Heart right ventricle (tissue), 16 donors: Measurements from ENCODE around the gene SPTAN1. TPM values are rescaled to one million over a fixed set of nuclear protein-coding genes. Genes with fewer than 3 reads are reported as not detected.

ENCODE experiments used
- ATAC-seq, 8 donors: fragments of 200-7000 bp; cut with Tn5 transposase; one replicate each; pipeline ENCODE4 v1.9.1; 2020; ENCODE audit warnings: mild to moderate bottlenecking in 8 of 8, moderate library complexity in 8 of 8, moderate number of reproducible peaks in 1 of 8
- DNase-seq, 2 donors: peaks; one replicate each; pipeline ENCODE4 v3.0.0-alpha.2; 2020
- H3K27ac ChIP-seq, 10 donors: fragments of 200-600 bp; sonication (generic) in 2 of 10; one replicate each; pipeline versions ENCODE4 v1.5.0 to v1.8.0; 2020 to 2022; ENCODE audit warnings: mild to moderate bottlenecking in 3 of 10
- H3K27me3 ChIP-seq, 7 donors: fragments of 200-600 bp; one replicate each; pipeline ENCODE4 v1.8.0; 2021 to 2022; ENCODE audit warnings: mild to moderate bottlenecking in 2 of 7
- H3K36me3 ChIP-seq, 9 donors: fragments of 200-600 bp; sonication (generic) in 1 of 9; one replicate each; pipeline versions ENCODE4 v1.5.0 to v1.8.0; 2020 to 2022; ENCODE audit warnings: mild to moderate bottlenecking in 2 of 9
- H3K4me1 ChIP-seq, 9 donors: fragments of 200-600 bp; sonication (generic) in 1 of 9; one replicate each; pipeline versions ENCODE4 v1.5.0 to v1.8.0; 2020 to 2022; ENCODE audit warnings: mild to moderate bottlenecking in 4 of 9
- H3K4me3 ChIP-seq, 10 donors: fragments of 200-600 bp; sonication (generic) in 2 of 10; one replicate each; pipeline versions ENCODE4 v1.5.0 to v1.8.0; 2020 to 2022; ENCODE audit warnings: mild to moderate bottlenecking in 7 of 10, moderate library complexity in 2 of 10
- H3K9me3 ChIP-seq, 11 donors: fragments of 200-600 bp in 10 of 11; sonication (generic) in 2 of 11; one replicate each; pipeline versions ENCODE4 v1.5.0 to v1.8.0; 2013 to 2022; ENCODE audit warnings: mild to moderate bottlenecking in 2 of 11, control low read depth in 1 of 11, moderate library complexity in 1 of 11
- WGBS, 2 donors: extraction: QIAGEN DNeasy Blood & Tissue Kit; methylation state at CpG; one replicate each; pipeline ENCODE4 v1.1.7; 2013; ENCODE audit warnings: inconsistent platforms in 1 of 2; 5-methylcytosine and 5-hydroxymethylcytosine counted together
- intact Hi-C, 10 donors: fragments of 100-400 bp; cut with DNase I; formaldehyde crosslinking; loops; one replicate each; pipeline versions ENCODE4 v1.11.1 to v1.14.2; 2022
- polyA plus RNA-seq, 2 donors: library from polyadenylated mRNA; stranded (reverse); fragments of 200-250 nt; gene quantifications; one replicate each; pipeline ENCODE4 v1.2.3, GENCODE V29; 2013
- total RNA-seq, 10 donors: library from RNA; stranded (reverse); fragmentation: NEBNext Ultra II Directional in 3 of 10; extraction: Animal tissue kit (Norgen Biotek cat#: 25700) in 3 of 10; gene quantifications; one replicate each; pipeline versions ENCODE4 v1.2.1 to v1.2.4, GENCODE V29; 2021 to 2023
- TF ChIP-seq, protein P1 (sequence below), 9 donors: fragments of 200-600 bp; sonication (generic) in 2 of 9; IDR thresholded peaks; one replicate each; pipeline versions ENCODE4 v1.5.0 to v1.8.0; 2021 to 2022; ENCODE audit warnings: antibody characterized with exemption in 9 of 9, mild to moderate bottlenecking in 5 of 9, moderate library complexity in 1 of 9
- donor health status: Arrhythmogenic right ventricular cardiomyopathy.
- donor health status: ischemic (EF 13 %, LVEDD 7.1; RV severe dilation, severe dysfunction).
- donor health status: healthy with polysubstance abuse.
- donor health status: DM: no; HTN: yes; CAD: no.
- donor health status: DM: no; HTN: no; CAD: no.
- donor health status: ischemic (EF 25% LVEDD 6.9; RV normal size, moderate dysfunction).
- donor health status: ischemic (EF 25% LVEDD 5.7; RV mildly dilated, moderate dysfunction).
- donor health status: healthy.
- donor health status: DM: yes; HTN: yes; CAD: no.
- donor health status: Ischemic cardiomyopathy.
- donor health status: ischemic (EF 35%, LVEDD 5.7; RV mildly dilated, moderate dysfunction).
- donor health status: nonischemic (EF 11% LVEDD 7.7; RV severe dilation, severe dysfunction).
- donor health status: DM: yes; HTN: yes; CAD: no.
- donor health status: PGD.
- donor health status: ischemic (EF 29% LVEDD 5.4; RV normal size, mild dysfunction).
- donor health status: nonischemic (EF 23%, LVEDD 6.1; RV moderate dilation, normal function).

The SPTAN1 gene
- total and polyA plus RNA-seq, 12 donors = 119 to 449 (median 342) TPM

DNA sequence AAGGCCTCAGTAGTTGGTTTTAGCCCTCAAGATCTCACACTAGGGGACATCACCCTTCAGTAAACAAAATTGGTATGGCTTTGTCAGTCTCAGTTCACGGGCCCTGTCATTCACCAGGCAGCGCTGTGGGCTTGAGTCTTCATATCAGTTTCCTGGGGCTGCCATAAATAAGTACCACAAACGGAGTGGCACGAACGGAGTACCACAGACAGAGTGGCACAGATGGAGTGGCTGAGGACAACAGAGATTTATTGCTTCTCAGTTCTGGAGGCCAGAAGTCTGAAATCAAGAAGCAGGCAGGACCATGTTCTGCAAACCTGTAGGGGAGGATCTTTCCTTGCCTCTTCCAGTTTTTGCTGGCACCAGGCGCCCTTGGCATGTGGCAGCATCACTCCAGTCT is 66.7 kb downstream of the SPTAN1 start:
- Histone ChIP-seq H3K9me3 (no peaks in the 10 kb centered on the region), H3K27ac (no peak overlapping the region), H3K4me1 (no peaks in the 10 kb centered on the region), H3K27me3 (no peaks in the 10 kb centered on the region), H3K36me3 (peaks cover 15 to 100% (median 95%) of the 10 kb centered on the region in 9 donors), H3K4me3 (no peak overlapping the region)
- no peak for DNase-seq
- TF ChIP-seq, protein P1, sequence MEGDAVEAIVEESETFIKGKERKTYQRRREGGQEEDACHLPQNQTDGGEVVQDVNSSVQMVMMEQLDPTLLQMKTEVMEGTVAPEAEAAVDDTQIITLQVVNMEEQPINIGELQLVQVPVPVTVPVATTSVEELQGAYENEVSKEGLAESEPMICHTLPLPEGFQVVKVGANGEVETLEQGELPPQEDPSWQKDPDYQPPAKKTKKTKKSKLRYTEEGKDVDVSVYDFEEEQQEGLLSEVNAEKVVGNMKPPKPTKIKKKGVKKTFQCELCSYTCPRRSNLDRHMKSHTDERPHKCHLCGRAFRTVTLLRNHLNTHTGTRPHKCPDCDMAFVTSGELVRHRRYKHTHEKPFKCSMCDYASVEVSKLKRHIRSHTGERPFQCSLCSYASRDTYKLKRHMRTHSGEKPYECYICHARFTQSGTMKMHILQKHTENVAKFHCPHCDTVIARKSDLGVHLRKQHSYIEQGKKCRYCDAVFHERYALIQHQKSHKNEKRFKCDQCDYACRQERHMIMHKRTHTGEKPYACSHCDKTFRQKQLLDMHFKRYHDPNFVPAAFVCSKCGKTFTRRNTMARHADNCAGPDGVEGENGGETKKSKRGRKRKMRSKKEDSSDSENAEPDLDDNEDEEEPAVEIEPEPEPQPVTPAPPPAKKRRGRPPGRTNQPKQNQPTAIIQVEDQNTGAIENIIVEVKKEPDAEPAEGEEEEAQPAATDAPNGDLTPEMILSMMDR (IDR thresholded peaks at IDR 0.05) = no peak
- intact Hi-C loops = loop anchor here in 2 of 10 donors (5.0 kb wide), 1 partner anchor 37 kb away; no protein-coding TSS in a partner anchor
- ATAC-seq = no peak
- WGBS, 2 donors = 91 to 93% methylated on average over 6 of the region's 6 CpGs

GRCh38 chr9:128619779-128620178 is 67.4 kb downstream of the SPTAN1 start:
- Histone ChIP-seq H3K9me3 (no peaks in the 10 kb centered on the region), H3K4me1 (no peaks in the 10 kb centered on the region), H3K36me3 (peaks cover 10 to 100% (median 95%) of the 10 kb centered on the region in 9 donors), H3K4me3 (no peak overlapping the region), H3K27ac (no peak overlapping the region), H3K27me3 (no peaks in the 10 kb centered on the region)
- intact Hi-C loops = loop anchor here in 2 of 10 donors (5.0 kb wide), 1 partner anchor 37 kb away; no protein-coding TSS in a partner anchor
- 96 to 97% methylated on average over 5 of the region's 5 CpGs for WGBS, 2 donors
- ATAC-seq = no peak
- TF ChIP-seq, protein P1 (IDR thresholded peaks at IDR 0.05) = no peak
- DNase-seq = no peak

DNA sequence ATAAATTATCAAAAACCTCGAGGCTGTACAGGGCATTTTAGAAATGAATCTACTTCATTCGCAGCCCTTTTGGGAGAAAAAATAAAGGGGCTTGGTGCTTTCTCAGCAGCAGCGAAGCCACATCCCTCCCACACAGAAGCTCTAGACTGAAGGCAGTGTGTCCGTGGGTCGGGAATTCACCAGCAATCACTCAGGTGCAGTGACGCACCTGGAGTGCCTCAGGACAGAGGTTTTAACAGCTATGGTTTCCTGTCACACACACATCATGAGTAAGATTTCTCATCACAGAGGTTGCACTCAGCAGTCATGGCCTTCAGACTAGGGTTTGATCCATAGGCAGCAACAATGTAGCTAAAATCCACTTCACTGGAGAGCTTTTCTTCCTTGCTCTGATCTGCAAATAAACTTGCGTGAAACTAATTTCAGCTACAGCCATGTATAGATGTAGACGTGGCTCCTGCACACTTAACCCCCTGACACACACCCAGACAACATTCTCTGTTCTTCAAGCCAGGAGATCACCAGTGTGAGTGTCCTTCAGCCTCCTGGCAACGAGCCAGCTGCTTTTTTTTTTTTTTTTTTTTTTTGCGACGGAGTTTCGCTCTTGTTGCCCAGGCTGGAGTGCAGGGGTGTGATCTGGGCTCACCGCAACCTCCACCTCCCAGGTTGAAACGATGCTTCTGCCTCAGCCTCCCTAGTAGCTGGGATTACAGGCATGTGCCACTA is 69.5 kb downstream of the SPTAN1 start:
- DNase-seq (no peak), ATAC-seq (no peak)
- TF ChIP-seq, protein P1 (IDR thresholded peaks at IDR 0.05) = no peak
- Histone ChIP-seq H3K27ac (no peak overlapping the region), H3K27me3 (no peaks in the 10 kb centered on the region), H3K4me1 (no peaks in the 10 kb centered on the region), H3K36me3 (peaks cover 12 to 100% (median 96%) of the 10 kb centered on the region in 9 donors), H3K4me3 (no peak overlapping the region), H3K9me3 (no peaks in the 10 kb centered on the region)
- intact Hi-C loops = no loop called here
- 67% methylated on average over 14 of the region's 14 CpGs for WGBS, 2 donors

- no peak overlapping the region for H3K4me3 ChIP-seq
- H3K9me3 ChIP-seq = no peaks in the 10 kb centered on the region
- no peak for DNase-seq
- H3K4me1 ChIP-seq = peaks cover 8 to 25% (median 16%) of the 10 kb centered on the region in 9 donors
- ATAC-seq = no peak
- intact Hi-C loops = no loop called here
- H3K27ac ChIP-seq = no peak overlapping the region
- peaks cover 7 to 100% (median 98%) of the 10 kb centered on the region in 9 donors for H3K36me3 ChIP-seq
- no peaks in the 10 kb centered on the region for H3K27me3 ChIP-seq
- TF ChIP-seq, protein P1 (IDR thresholded peaks at IDR 0.05) = no peak
- 88 to 91% methylated on average over 10 of the region's 10 CpGs for WGBS, 2 donors
These were observed 72.2 kb downstream of the SPTAN1 start for GRCh38 chr9:128624566-128624965.
